Adrenal gland (tissue), 12 donors: ENCODE data around the gene SLC41A1. TPM values are rescaled to one million over a fixed set of nuclear protein-coding genes. Genes with fewer than 3 reads are reported as not detected.

Experiments
- DNase-seq, 7 donors: peaks; one replicate each; pipeline ENCODE4 v3.0.0-alpha.2; 2019 to 2020
- H3K27ac ChIP-seq, 5 donors: fragments of 200-600 bp; sonication (generic) in 4 of 5; 1 replicate in 3 of 5; 2 replicates in 2 of 5; pipeline versions ENCODE4 v1.5.1 to v1.8.0; 2016 to 2020; ENCODE audit warnings: mild to moderate bottlenecking in 1 of 5
- H3K27me3 ChIP-seq: fragments of 200-600 bp; 2 replicates; pipeline ENCODE4 v1.8.0; 2021
- H3K36me3 ChIP-seq, 2 donors: fragments of 200-600 bp; replicated peaks in 1 of 2; 1 replicate in 1 of 2; 2 replicates in 1 of 2; pipeline versions ENCODE4 v1.5.1 to v1.8.0; 2018 to 2022
- H3K4me1 ChIP-seq, 2 donors: fragments of 200-600 bp; replicated peaks in 1 of 2; 1 replicate in 1 of 2; 2 replicates in 1 of 2; pipeline versions ENCODE4 v1.5.1 to v1.8.0; 2018 to 2021
- H3K4me3 ChIP-seq, 4 donors: fragments of 200-600 bp; sonication (generic) in 3 of 4; one replicate each; pipeline ENCODE4 v1.5.1; 2016 to 2018
- H3K9me3 ChIP-seq, 3 donors: fragments of 200-600 bp; sonication (generic) in 1 of 3; replicated peaks in 1 of 3; 1 replicate in 2 of 3; 2 replicates in 1 of 3; pipeline versions ENCODE4 v1.5.1 to v1.8.0; 2016 to 2021
- CTCF ChIP-seq, 6 experiments: fragments of 450-650 bp in 4 of 6; fragments of 200-600 bp in 2 of 6; sonication (generic) in 1 of 6; IDR thresholded peaks; 1 replicate in 5 of 6; 2 replicates in 1 of 6; pipeline versions ENCODE4 v1.5.1 to v1.8.0; 2016 to 2021; ENCODE audit warnings: antibody characterized with exemption in 6 of 6, mild to moderate bottlenecking in 2 of 6, moderate library complexity in 1 of 6
- POLR2A ChIP-seq, 2 donors: fragments of 450-650 bp; IDR thresholded peaks; one replicate each; pipeline ENCODE4 v1.6.1; 2017; ENCODE audit warnings: antibody characterized with exemption in 2 of 2, mild to moderate bottlenecking in 2 of 2, moderate library complexity in 1 of 2
- WGBS, 4 donors: extraction: QIAGEN DNeasy Blood & Tissue Kit in 2 of 4; methylation state at CpG; one replicate each; pipeline versions ENCODE4 v1.1.5 to v1.1.7; 2013 to 2017; 5-methylcytosine and 5-hydroxymethylcytosine counted together
- intact Hi-C, 2 donors: fragments of 100-400 bp; cut with DNase I; formaldehyde crosslinking; loops; one replicate each; pipeline versions ENCODE4 v1.14.1 to v1.15.0; 2022 to 2023
- polyA plus RNA-seq, 3 donors: library from polyadenylated mRNA; stranded (reverse); fragments of 200-250 nt in 2 of 3; fragments of 350-450 nt in 1 of 3; fragmentation: Illumina TruSeq in 1 of 3; extraction: RNeasy Lipid Tissue Mini Kit (QIAGEN cat#74804) in 1 of 3; gene quantifications; one replicate each; pipeline ENCODE4 v1.2.3, GENCODE V29; 2013 to 2014
- total RNA-seq, 9 donors: library from RNA; depleted of rRNA in 4 of 9; stranded (reverse); fragments of >200 nt in 4 of 9; fragments of 120-200 nt in 1 of 9; fragmentation: NEBNext Ultra II Directional in 1 of 9; extraction: Animal tissue kit (Norgen Biotek cat#: 25700) in 1 of 9; gene quantifications; one replicate each; pipeline versions ENCODE4 v1.1.0 to v1.2.4, GENCODE V29; 2013 to 2023
- donor health status: healthy with polysubstance abuse.
- donor health status: Bipolar disorder and iron deficiency.
- donor health status: DM: yes; HTN: yes; CAD: no.
- donor health status: DM: no; HTN: no; CAD: no.
- donor health status: DM: no; HTN: no; CAD: no.
- donor health status: DM: yes; HTN: yes; CAD: no.

The SLC41A1 gene
- total and polyA plus RNA-seq, 12 donors: 8.9 to 143 (median 34.0) TPM

- peaks cover 0 to 53% of the 10 kb centered on the region in 2 donors for H3K36me3 ChIP-seq
- WGBS, 4 donors: 85 to 90% (median 87%) methylated on average over 6 to 7 of the region's 7 CpGs
- TF ChIP-seq POLR2A (IDR thresholded peaks at IDR 0.05) (no peak), CTCF (IDR thresholded peaks at IDR 0.05) (no peak)
- intact Hi-C loops: no loop called here
- no peaks in the 10 kb centered on the region for H3K4me1 ChIP-seq
- DNase-seq: no peak
- H3K4me3 ChIP-seq: no peak overlapping the region
- no peaks in the 10 kb centered on the region for H3K9me3 ChIP-seq
- H3K27ac ChIP-seq: peak overlapping the region in 1 of 5 donors; percentile 2
- H3K27me3 ChIP-seq: no peaks in the 10 kb centered on the region
Measured at GRCh38 chr1:205800427-205800826, 12.6 kb downstream of the SLC41A1 start.

- Histone ChIP-seq H3K27me3 (no peaks in the 10 kb centered on the region), H3K4me3 (no peak overlapping the region), H3K4me1 (no peaks in the 10 kb centered on the region), H3K36me3 (peaks cover 0 to 71% of the 10 kb centered on the region in 2 donors), H3K27ac (no peak overlapping the region), H3K9me3 (no peaks in the 10 kb centered on the region)
- no peak for DNase-seq
- WGBS, 4 donors: 76 to 95% (median 86%) methylated on average over 5 of the region's 5 CpGs
- intact Hi-C loops: loop anchor here (5.0 to 10.0 kb wide), 3 partner anchors 109 to 306 kb away; no protein-coding TSS in a partner anchor
- TF ChIP-seq POLR2A (IDR thresholded peaks at IDR 0.05) (no peak), CTCF (IDR thresholded peaks at IDR 0.05) (no peak)
Measured at GRCh38 chr1:205798577-205798976, 14.4 kb downstream of the SLC41A1 start.

- Histone ChIP-seq H3K36me3 (peaks cover 0 to 80% of the 10 kb centered on the region in 2 donors), H3K27ac (no peak overlapping the region), H3K4me1 (no peaks in the 10 kb centered on the region), H3K4me3 (no peak overlapping the region), H3K9me3 (no peaks in the 10 kb centered on the region), H3K27me3 (no peaks in the 10 kb centered on the region)
- TF ChIP-seq POLR2A (IDR thresholded peaks at IDR 0.05) (no peak), CTCF (IDR thresholded peaks at IDR 0.05) (no peak)
- peak in 1 of 7 donors; percentile 19 for DNase-seq
- WGBS, 4 donors: 93 to 100% (median 98%) methylated on average over 1 to 2 of the region's 2 CpGs
- intact Hi-C loops: loop anchor here (5.0 to 10.0 kb wide), 3 partner anchors 110 to 308 kb away; no protein-coding TSS in a partner anchor
Measured at GRCh38 chr1:205797168-205797567, 15.8 kb downstream of the SLC41A1 start.

- Histone ChIP-seq H3K27ac (no peak overlapping the region), H3K36me3 (peaks cover 0 to 73% of the 10 kb centered on the region in 2 donors), H3K9me3 (no peaks in the 10 kb centered on the region), H3K4me1 (no peaks in the 10 kb centered on the region), H3K4me3 (no peak overlapping the region), H3K27me3 (no peaks in the 10 kb centered on the region)
- DNase-seq: no peak
- intact Hi-C loops: loop anchor here (5.0 to 10.0 kb wide), 3 partner anchors 121 to 311 kb away; no protein-coding TSS in a partner anchor
- TF ChIP-seq POLR2A (IDR thresholded peaks at IDR 0.05): no peak
- no peak for TF ChIP-seq CTCF (IDR thresholded peaks at IDR 0.05)
- WGBS, 4 donors: 65 to 77% (median 73%) methylated on average over 5 of the region's 5 CpGs
Measured at GRCh38 chr1:205794011-205794730, 18.8 kb downstream of the SLC41A1 start.
